Neural cell (in vitro differentiated cells): ENCODE measurements around the gene CEACAM3. TPM values are rescaled to one million over a fixed set of nuclear protein-coding genes. Genes with fewer than 3 reads are reported as not detected.

Source experiments
- H2AFZ ChIP-seq: fragments of 200-600, 300-800 bp; sonication (generic), shearing (Covaris generic); 2 replicates; pipeline ENCODE4 v1.6.0; 2014; ENCODE audit warnings: low read depth, mild to moderate bottlenecking, antibody characterized with exemption, low read length, moderate library complexity
- H3F3A ChIP-seq: fragments of 200-600 bp; shearing (Covaris generic); 2 replicates; pipeline ENCODE4 v1.6.1; 2016; ENCODE audit warnings: mild to moderate bottlenecking, moderate library complexity, mixed read lengths, antibody characterized with exemption, low read length; ENCODE audit not compliant: insufficient read depth, poor library complexity, severe bottlenecking
- H3K27ac ChIP-seq: fragments of 200-600, 300-800 bp; sonication (generic), shearing (Covaris generic); 2 replicates; pipeline ENCODE4 v1.5.1; 2014; ENCODE audit warnings: mild to moderate bottlenecking, low read length, moderate library complexity
- H3K27me3 ChIP-seq: fragments of 300-800, 200-600 bp; sonication (generic), shearing (Covaris generic); 2 replicates; pipeline ENCODE4 v1.6.0; 2014; ENCODE audit warnings: mild to moderate bottlenecking, low read depth, low read length, moderate library complexity; ENCODE audit not compliant: insufficient read depth
- H3K36me3 ChIP-seq: fragments of 300-800, 200-600 bp; sonication (generic), shearing (Covaris generic); 2 replicates; pipeline ENCODE4 v1.5.1; 2014; ENCODE audit warnings: mild to moderate bottlenecking, antibody characterized with exemption, low read length, moderate library complexity; ENCODE audit not compliant: insufficient read depth
- H3K4me2 ChIP-seq: fragments of 300-800, 200-600 bp; sonication (generic), shearing (Covaris generic); 2 replicates; pipeline ENCODE4 v1.6.0; 2014; ENCODE audit warnings: mild to moderate bottlenecking, low read length
- H3K4me3 ChIP-seq: fragments of 300-800, 200-600 bp; sonication (generic), shearing (Covaris generic); 2 replicates; pipeline ENCODE4 v1.5.1; 2014; ENCODE audit warnings: mild to moderate bottlenecking, low read length, moderate library complexity
- H3K79me2 ChIP-seq: fragments of 200-600 bp; shearing (Covaris generic); replicated peaks from 2 replicates; pipeline ENCODE4 v1.6.0; 2014; ENCODE audit warnings: mild to moderate bottlenecking, low read length, moderate library complexity; ENCODE audit not compliant: insufficient read depth
- H3K9ac ChIP-seq: fragments of 300-800, 200-600 bp; sonication (generic), shearing (Covaris generic); 2 replicates; pipeline ENCODE4 v1.6.1; 2016; ENCODE audit warnings: mild to moderate bottlenecking, low read length, mixed read lengths
- H3K9me2 ChIP-seq: fragments of 200-600 bp; shearing (Covaris generic); 2 replicates; pipeline ENCODE4 v1.6.1; 2016; ENCODE audit warnings: mild to moderate bottlenecking, low read length, mixed read lengths; ENCODE audit not compliant: insufficient read depth
- H3K9me3 ChIP-seq: fragments of 200-600, 300-800 bp; sonication (generic), shearing (Covaris generic); 2 replicates; pipeline ENCODE4 v1.6.1; 2016; ENCODE audit warnings: mild to moderate bottlenecking, mixed run types, low read length, moderate library complexity, mixed read lengths
- H4K20me1 ChIP-seq: fragments of 200-600 bp; shearing (Covaris generic); 2 replicates; pipeline ENCODE4 v1.6.1; 2016; ENCODE audit warnings: mild to moderate bottlenecking, mixed run types; ENCODE audit not compliant: insufficient read depth
- CTCF ChIP-seq: fragments of 450-650 bp; IDR thresholded peaks from 2 replicates; pipeline ENCODE4 v1.5.1; 2014; ENCODE audit warnings: antibody characterized with exemption, mild to moderate bottlenecking, moderate library complexity; ENCODE audit not compliant: poor library complexity, severe bottlenecking
- EP300 ChIP-seq: fragments of 450-650 bp; conservative IDR thresholded peaks from 2 replicates; pipeline ENCODE4 v1.6.1; 2014; ENCODE audit warnings: antibody characterized with exemption, mild to moderate bottlenecking, moderate library complexity; ENCODE audit not compliant: poor library complexity, severe bottlenecking
- EZH2 ChIP-seq: fragments of 200-600, 300-800 bp; shearing (Covaris generic), sonication (generic); IDR thresholded peaks from 2 replicates; pipeline ENCODE4 v1.6.1; 2014; ENCODE audit warnings: antibody characterized with exemption, low read length, borderline replicate concordance, mild to moderate bottlenecking; ENCODE audit not compliant: insufficient read depth, poor library complexity, severe bottlenecking
- MXI1 ChIP-seq: fragments of 450-650 bp; conservative IDR thresholded peaks from 2 replicates; pipeline ENCODE4 v1.6.1; 2014; ENCODE audit warnings: antibody characterized with exemption, mild to moderate bottlenecking; ENCODE audit not compliant: poor library complexity, severe bottlenecking
- POLR2AphosphoS5 ChIP-seq: IDR thresholded peaks from 2 replicates; pipeline ENCODE4 v1.6.1; 2012
- RAD21 ChIP-seq: fragments of 450-650 bp; conservative IDR thresholded peaks from 2 replicates; pipeline ENCODE4 v1.6.1; 2014; ENCODE audit warnings: antibody characterized with exemption, mild to moderate bottlenecking, moderate library complexity
- REST ChIP-seq: IDR thresholded peaks from 2 replicates; pipeline ENCODE4 v1.6.1; 2012; ENCODE audit warnings: borderline replicate concordance
- SMC3 ChIP-seq: fragments of 450-650 bp; conservative IDR thresholded peaks from 2 replicates; pipeline ENCODE4 v1.6.1; 2014; ENCODE audit warnings: antibody characterized with exemption, mild to moderate bottlenecking, moderate library complexity; ENCODE audit not compliant: poor library complexity
- TAF1 ChIP-seq: IDR thresholded peaks from 2 replicates; pipeline ENCODE4 v1.6.1; 2012; ENCODE audit warnings: low read depth
- polyA plus RNA-seq: library from polyadenylated mRNA; depleted of rRNA; stranded (reverse); fragments of >200 nt; gene quantifications from 2 replicates; pipeline ENCODE4 v1.2.3, GENCODE V29; 2014

The CEACAM3 gene
- polyA plus RNA-seq, 1 donor from 2014 or later, result not detected

DNA sequence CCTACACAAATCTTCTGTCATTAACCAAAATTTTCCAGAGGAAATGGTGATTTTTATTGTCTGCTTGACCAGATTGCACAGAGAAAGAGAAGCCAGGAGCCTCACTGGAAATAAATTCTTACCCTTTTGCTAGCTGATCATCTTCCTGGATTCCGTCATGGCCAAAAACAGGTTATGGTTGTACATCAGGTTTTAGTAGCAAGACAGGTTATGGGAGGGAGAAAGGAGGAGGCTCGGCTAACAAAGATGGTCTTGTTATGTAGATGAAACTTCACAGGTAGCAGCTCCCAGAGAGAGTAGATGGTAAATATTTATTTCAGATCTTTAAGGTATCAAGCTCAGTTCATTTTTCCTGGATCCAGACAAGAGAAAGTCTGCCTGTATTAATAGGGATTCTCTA lies 19.7 kb upstream of the CEACAM3 start:
- no peak overlapping the region for H3K9ac ChIP-seq
- H3K36me3 ChIP-seq, result no peaks in the 10 kb centered on the region
- H3K27ac ChIP-seq, result no peak overlapping the region
- no peak overlapping the region for H2AFZ ChIP-seq
- no peaks in the 10 kb centered on the region for H4K20me1 ChIP-seq
- H3K4me3 ChIP-seq, result no peak overlapping the region
- H3K79me2 ChIP-seq, result no peaks in the 10 kb centered on the region
- H3K9me3 ChIP-seq, result no peaks in the 10 kb centered on the region
- no peak for TF ChIP-seq REST
- no peak for TF ChIP-seq TAF1
- TF ChIP-seq RAD21, result no peak
- no peak for TF ChIP-seq MXI1
- TF ChIP-seq SMC3, result no peak
- no peak for TF ChIP-seq POLR2AphosphoS5
- no peak for TF ChIP-seq EZH2
- no peak for TF ChIP-seq CTCF
- no peak for TF ChIP-seq EP300
- no peaks in the 10 kb centered on the region for H3K9me2 ChIP-seq
- no peaks in the 10 kb centered on the region for H3F3A ChIP-seq
- H3K27me3 ChIP-seq, result no peaks in the 10 kb centered on the region
- no peak overlapping the region for H3K4me2 ChIP-seq

GRCh38 chr19:41783612-41784011 lies 12.8 kb upstream of the CEACAM3 start:
- H2AFZ ChIP-seq, result no peak overlapping the region
- H3K9me2 ChIP-seq, result no peaks in the 10 kb centered on the region
- H3K9me3 ChIP-seq, result no peaks in the 10 kb centered on the region
- H3K9ac ChIP-seq, result no peak overlapping the region
- no peaks in the 10 kb centered on the region for H3K79me2 ChIP-seq
- no peak overlapping the region for H3K4me2 ChIP-seq
- no peak overlapping the region for H3K27ac ChIP-seq
- no peaks in the 10 kb centered on the region for H4K20me1 ChIP-seq
- no peak for TF ChIP-seq MXI1
- TF ChIP-seq REST, result no peak
- TF ChIP-seq TAF1, result no peak
- no peak for TF ChIP-seq EZH2
- TF ChIP-seq EP300, result no peak
- no peak for TF ChIP-seq RAD21
- no peak for TF ChIP-seq CTCF
- no peak for TF ChIP-seq SMC3
- TF ChIP-seq POLR2AphosphoS5, result no peak
- no peaks in the 10 kb centered on the region for H3F3A ChIP-seq
- no peak overlapping the region for H3K4me3 ChIP-seq
- no peaks in the 10 kb centered on the region for H3K36me3 ChIP-seq
- H3K27me3 ChIP-seq, result peaks cover 6% of the 10 kb centered on the region
